Dendritic cell treated with granulocyte-macrophage colony-stimulating factor and Interleukin-4, amounts not matched to agents 40 ng/mL and 50 ng/mL, for 4 days (primary cell): ENCODE data around the gene ADAM19.
A peak's percentile ranks its signal among the peaks of the same experiment; 100 is the strongest.

Experiments used
- H3K27ac Mint-ChIP-seq: one replicate; pipeline ENCODE4 v1.8.0; 2022; ENCODE audit warnings: mild to moderate bottlenecking, mixed read lengths
- H3K27me3 Mint-ChIP-seq: one replicate; pipeline ENCODE4 v1.8.0; 2022; ENCODE audit warnings: mild to moderate bottlenecking, mixed read lengths
- H3K36me3 Mint-ChIP-seq: one replicate; pipeline ENCODE4 v1.8.0; 2022; ENCODE audit warnings: low read depth, mixed read lengths
- H3K4me1 Mint-ChIP-seq: one replicate; pipeline ENCODE4 v1.8.0; 2022; ENCODE audit warnings: low read depth, mixed read lengths
- H3K4me3 Mint-ChIP-seq: one replicate; pipeline ENCODE4 v1.8.0; 2022; ENCODE audit warnings: mild to moderate bottlenecking, moderate library complexity, mixed read lengths
- H3K9me3 Mint-ChIP-seq: one replicate; pipeline ENCODE4 v1.8.0; 2022; ENCODE audit warnings: mixed read lengths
- intact Hi-C: fragments of 100-400 bp; cut with micrococcal nuclease; formaldehyde crosslinking; loops from one replicate; pipeline ENCODE4 v1.15.0; 2022

The ADAM19 gene

GRCh38 chr5:157516626-157517325 lies 58.8 kb downstream of the ADAM19 start:
- Mint-ChIP-seq H3K36me3 (peaks cover 94% of the 10 kb centered on the region), H3K27me3 (no peaks in the 10 kb centered on the region), H3K4me1 (peaks cover 18% of the 10 kb centered on the region), H3K4me3 (no peak overlapping the region), H3K9me3 (no peaks in the 10 kb centered on the region), H3K27ac (no peak overlapping the region)
- intact Hi-C loops, result loop anchor here (10.0 kb wide), 1 partner anchor 198 kb away; no protein-coding TSS in a partner anchor

GRCh38 chr5:157516006-157516405 lies 59.6 kb downstream of the ADAM19 start:
- Mint-ChIP-seq H3K4me1 (peaks cover 14% of the 10 kb centered on the region), H3K27me3 (no peaks in the 10 kb centered on the region), H3K36me3 (peaks cover 87% of the 10 kb centered on the region), H3K27ac (no peak overlapping the region), H3K4me3 (no peak overlapping the region), H3K9me3 (no peaks in the 10 kb centered on the region)
- intact Hi-C loops, result loop anchor here (10.0 kb wide), 1 partner anchor 199 kb away; no protein-coding TSS in a partner anchor

DNA sequence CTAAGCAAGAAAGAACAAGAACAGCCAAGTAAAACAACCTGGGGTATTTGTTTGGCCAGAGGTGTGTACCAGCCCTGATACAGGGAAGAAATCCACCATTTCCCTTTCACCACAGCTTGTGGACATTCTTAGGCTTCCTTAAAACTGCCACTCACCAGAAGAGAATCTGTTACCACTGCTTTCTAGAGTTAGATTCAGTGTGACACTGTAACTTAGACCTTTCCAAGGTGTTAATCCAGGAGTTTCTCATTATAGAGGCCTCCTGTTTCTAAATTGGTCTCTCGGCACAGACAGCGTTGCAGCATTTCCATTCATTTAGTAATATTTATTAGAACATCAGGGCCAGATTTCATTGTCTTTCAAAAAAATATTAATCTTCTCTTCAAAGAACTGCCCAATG lies 60.6 kb downstream of the ADAM19 start:
- Mint-ChIP-seq H3K36me3 (peaks cover 88% of the 10 kb centered on the region), H3K9me3 (no peaks in the 10 kb centered on the region), H3K27ac (no peak overlapping the region), H3K4me1 (peaks cover 14% of the 10 kb centered on the region), H3K4me3 (no peak overlapping the region), H3K27me3 (no peaks in the 10 kb centered on the region)
- intact Hi-C loops, result loop anchor here (10.0 kb wide), 1 partner anchor 200 kb away; no protein-coding TSS in a partner anchor

DNA sequence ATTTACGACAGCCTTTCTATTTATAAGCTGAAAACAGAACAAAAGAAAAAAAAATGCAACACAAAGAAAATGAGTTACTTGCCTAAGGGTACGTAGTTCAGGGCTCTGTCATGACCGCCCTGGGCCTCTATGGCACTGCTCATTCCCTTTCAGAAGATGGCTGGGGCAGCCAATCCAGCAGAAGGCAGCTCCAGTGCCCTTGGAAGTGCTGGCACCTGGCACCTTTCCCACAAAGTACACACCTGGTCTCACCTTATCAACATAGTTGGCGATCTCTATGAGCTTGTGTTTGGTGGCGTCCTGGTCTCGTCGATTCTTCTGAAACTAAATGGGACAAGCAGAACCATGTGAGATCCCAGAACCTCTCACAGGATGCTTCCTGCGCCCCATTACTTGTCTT lies 62.4 kb downstream of the ADAM19 start:
- Mint-ChIP-seq H3K4me3 (no peak overlapping the region), H3K4me1 (peaks cover 19% of the 10 kb centered on the region), H3K27me3 (no peaks in the 10 kb centered on the region), H3K9me3 (no peaks in the 10 kb centered on the region), H3K27ac (no peak overlapping the region), H3K36me3 (peaks cover 92% of the 10 kb centered on the region)
- intact Hi-C loops, result loop anchor here (10.0 kb wide), 1 partner anchor 202 kb away; no protein-coding TSS in a partner anchor

- Mint-ChIP-seq H3K4me3 (no peak overlapping the region), H3K27me3 (no peaks in the 10 kb centered on the region), H3K36me3 (peaks cover 92% of the 10 kb centered on the region), H3K9me3 (no peaks in the 10 kb centered on the region), H3K4me1 (peaks cover 22% of the 10 kb centered on the region), H3K27ac (peak overlapping the region; percentile 64)
- intact Hi-C loops, result loop anchor here (10.0 kb wide), 1 partner anchor 203 kb away; no protein-coding TSS in a partner anchor
Observed at GRCh38 chr5:157511651-157512644, 63.6 kb downstream of the ADAM19 start.

DNA sequence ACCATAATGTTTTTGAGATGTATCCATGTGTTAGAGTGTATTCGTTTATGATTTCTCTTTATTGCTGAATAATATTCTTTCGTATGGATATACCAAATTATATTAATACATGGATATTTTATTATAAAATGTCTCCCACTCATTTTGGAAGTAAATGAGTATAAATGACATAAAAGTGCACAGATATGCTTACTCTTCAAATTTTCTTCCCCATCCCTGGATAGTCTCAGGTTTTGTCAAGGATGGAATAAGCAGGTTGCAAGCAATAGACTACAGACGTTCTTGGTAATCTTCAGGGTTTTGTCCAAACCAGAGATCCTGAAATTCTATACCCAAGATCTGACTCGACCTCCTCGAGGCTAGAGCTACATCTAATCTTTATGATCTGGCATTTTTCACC lies 64.9 kb downstream of the ADAM19 start:
- H3K27ac Mint-ChIP-seq, result no peak overlapping the region
- peaks cover 35% of the 10 kb centered on the region for H3K4me1 Mint-ChIP-seq
- no peaks in the 10 kb centered on the region for H3K9me3 Mint-ChIP-seq
- peaks cover 1% of the 10 kb centered on the region for H3K27me3 Mint-ChIP-seq
- peaks cover 92% of the 10 kb centered on the region for H3K36me3 Mint-ChIP-seq
- H3K4me3 Mint-ChIP-seq, result no peak overlapping the region
- intact Hi-C loops, result loop anchor here (10.0 kb wide), 1 partner anchor 204 kb away; no protein-coding TSS in a partner anchor

GRCh38 chr5:157509587-157509986 lies 66.0 kb downstream of the ADAM19 start:
- Mint-ChIP-seq H3K4me1 (peaks cover 45% of the 10 kb centered on the region), H3K27ac (no peak overlapping the region), H3K9me3 (no peaks in the 10 kb centered on the region), H3K36me3 (peaks cover 92% of the 10 kb centered on the region), H3K27me3 (peaks cover 1% of the 10 kb centered on the region), H3K4me3 (no peak overlapping the region)
- intact Hi-C loops, result loop anchor here (10.0 kb wide), 1 partner anchor 55 kb away; no protein-coding TSS in a partner anchor

DNA sequence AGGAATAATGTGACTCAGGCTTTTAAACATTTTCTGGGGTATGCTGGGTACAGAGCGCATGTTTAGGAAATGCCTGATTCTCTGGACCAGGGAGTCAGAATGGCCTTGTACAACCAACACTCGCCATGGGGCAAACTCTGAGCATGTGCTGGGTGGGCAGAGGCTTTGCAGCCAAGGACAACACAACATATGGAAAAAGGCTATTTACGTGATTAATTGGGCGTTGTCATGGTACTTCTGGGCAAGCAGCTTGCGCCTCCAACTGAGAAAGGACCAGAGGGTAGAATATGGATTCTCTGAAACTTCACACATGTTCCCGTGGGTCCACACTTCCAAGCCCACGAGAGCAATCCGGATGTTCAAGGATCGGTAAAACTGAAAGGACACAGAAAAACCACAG lies 66.5 kb downstream of the ADAM19 start:
- intact Hi-C loops, result loop anchor here (10.0 kb wide), 1 partner anchor 56 kb away; no protein-coding TSS in a partner anchor
- H3K9me3 Mint-ChIP-seq, result no peaks in the 10 kb centered on the region
- H3K27ac Mint-ChIP-seq, result no peak overlapping the region
- H3K36me3 Mint-ChIP-seq, result peaks cover 92% of the 10 kb centered on the region
- peaks cover 49% of the 10 kb centered on the region for H3K4me1 Mint-ChIP-seq
- no peak overlapping the region for H3K4me3 Mint-ChIP-seq
- peaks cover 1% of the 10 kb centered on the region for H3K27me3 Mint-ChIP-seq

DNA sequence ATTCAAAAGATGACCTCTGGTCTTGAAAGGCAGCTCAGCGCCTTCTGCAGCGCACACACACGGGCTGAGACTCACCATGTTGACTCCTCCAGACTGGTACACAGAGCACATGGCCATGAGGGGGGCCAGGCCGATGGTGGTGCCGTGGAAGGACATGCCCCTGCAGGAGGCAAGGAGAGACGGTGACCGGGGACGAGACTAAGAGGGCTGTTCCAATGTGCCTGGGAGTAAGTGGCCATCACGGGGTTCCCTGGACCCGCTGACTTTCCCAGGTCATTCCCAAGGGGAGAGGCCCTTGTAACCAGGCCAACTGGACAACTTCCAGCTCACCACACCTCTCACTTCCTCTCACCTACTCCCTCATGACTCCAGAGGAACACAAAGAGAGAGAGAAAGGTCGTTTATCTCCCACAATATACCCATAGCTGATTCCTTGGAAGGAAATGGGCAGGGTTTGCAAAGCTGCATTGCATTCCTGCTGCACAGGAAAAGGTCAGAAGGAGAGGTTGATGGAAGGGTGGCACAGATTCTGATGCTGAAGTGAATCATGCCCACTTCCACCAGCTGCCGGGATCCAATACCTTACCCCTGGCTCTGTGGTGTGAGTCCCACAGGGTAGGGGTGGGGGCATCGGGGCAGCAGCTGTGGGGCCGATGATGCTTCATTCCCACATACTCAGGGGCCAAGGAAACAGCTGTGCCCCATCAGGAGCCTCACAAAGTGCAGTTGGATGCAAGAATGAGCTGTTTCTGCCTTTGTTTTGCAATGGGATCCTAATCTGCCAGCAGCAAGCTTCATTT lies 68.4 kb downstream of the ADAM19 start:
- peaks cover 1% of the 10 kb centered on the region for H3K27me3 Mint-ChIP-seq

GRCh38 chr5:157506066-157506590 lies 69.4 kb downstream of the ADAM19 start:
- Mint-ChIP-seq H3K9me3 (no peaks in the 10 kb centered on the region), H3K36me3 (peaks cover 98% of the 10 kb centered on the region), H3K27me3 (peaks cover 1% of the 10 kb centered on the region), H3K4me1 (peaks cover 60% of the 10 kb centered on the region), H3K4me3 (no peak overlapping the region), H3K27ac (no peak overlapping the region)
- intact Hi-C loops, result loop anchor here (10.0 kb wide), 1 partner anchor 59 kb away; no protein-coding TSS in a partner anchor

More for the DNA sequence above, 68.4 kb downstream of the ADAM19 start:
- Mint-ChIP-seq H3K4me1 (peaks cover 55% of the 10 kb centered on the region), H3K9me3 (no peaks in the 10 kb centered on the region), H3K27ac (no peak overlapping the region), H3K36me3 (peaks cover 92% of the 10 kb centered on the region), H3K4me3 (no peak overlapping the region)
- intact Hi-C loops, result loop anchor here (10.0 kb wide), 1 partner anchor 58 kb away; no protein-coding TSS in a partner anchor

- Mint-ChIP-seq H3K9me3 (no peaks in the 10 kb centered on the region), H3K4me1 (peaks cover 66% of the 10 kb centered on the region), H3K36me3 (peaks cover 98% of the 10 kb centered on the region), H3K27me3 (peaks cover 1% of the 10 kb centered on the region), H3K4me3 (no peak overlapping the region), H3K27ac (peak overlapping the region; percentile 37)
- intact Hi-C loops, result loop anchor here (10.0 kb wide), 1 partner anchor 59 kb away; no protein-coding TSS in a partner anchor
Observed at GRCh38 chr5:157505496-157505895, 70.1 kb downstream of the ADAM19 start.

GRCh38 chr5:157504053-157504452 lies 71.5 kb downstream of the ADAM19 start:
- Mint-ChIP-seq H3K27me3 (peaks cover 1% of the 10 kb centered on the region), H3K36me3 (peaks cover 100% of the 10 kb centered on the region), H3K4me1 (peaks cover 64% of the 10 kb centered on the region), H3K9me3 (no peaks in the 10 kb centered on the region), H3K27ac (peak overlapping the region; percentile 65), H3K4me3 (no peak overlapping the region)
- intact Hi-C loops, result loop anchor here (10.0 kb wide), 1 partner anchor 61 kb away; no protein-coding TSS in a partner anchor
